Raji (cell line): ENCODE results near the gene ACE2.

Source experiments
- POLR2A ChIP-seq: IDR thresholded peaks from 2 replicates; pipeline ENCODE4 v1.6.1; 2011; ENCODE audit warnings: low read depth, low read length, control low read depth; ENCODE audit not compliant: insufficient read depth

Gene ACE2

GRCh38 chrX:15530318-15530717 lies 70.4 kb downstream of the ACE2 start:
- no peak for TF ChIP-seq POLR2A

GRCh38 chrX:15529165-15529564 lies 71.6 kb downstream of the ACE2 start:
- no peak for TF ChIP-seq POLR2A

- no peak for TF ChIP-seq POLR2A
Measured at GRCh38 chrX:15525664-15526416, 74.9 kb downstream of the ACE2 start.

GRCh38 chrX:15524417-15524816 lies 76.3 kb downstream of the ACE2 start:
- TF ChIP-seq POLR2A = no peak

GRCh38 chrX:15523088-15523487 lies 77.7 kb downstream of the ACE2 start:
- no peak for TF ChIP-seq POLR2A

- no peak for TF ChIP-seq POLR2A
Measured at GRCh38 chrX:15522464-15522863, 78.3 kb downstream of the ACE2 start.

GRCh38 chrX:15515931-15516330 lies 84.8 kb downstream of the ACE2 start:
- TF ChIP-seq POLR2A = no peak

GRCh38 chrX:15514279-15514678 lies 86.5 kb downstream of the ACE2 start:
- TF ChIP-seq POLR2A = no peak

- no peak for TF ChIP-seq POLR2A
Measured at GRCh38 chrX:15512401-15512965, 88.3 kb downstream of the ACE2 start.

- no peak for TF ChIP-seq POLR2A
Measured at GRCh38 chrX:15511563-15511962, 89.2 kb downstream of the ACE2 start.
